Right atrium auricular region (tissue), 2 donors: Measurements from ENCODE around the gene FGF9. TPM values are rescaled to one million over a fixed set of nuclear protein-coding genes. Genes with fewer than 3 reads are reported as not detected.
A peak's percentile ranks its signal among the peaks of the same experiment; 100 is the strongest.

ENCODE experiments used
- DNase-seq: peaks from one replicate; pipeline ENCODE4 v3.0.0-alpha.2; 2019; ENCODE audit warnings: low spot score
- H3K27ac ChIP-seq, 2 donors: fragments of 200-600 bp; sonication (generic); 1 replicate in 1 of 2; 2 replicates in 1 of 2; pipeline ENCODE4 v1.5.1; 2016 to 2019
- H3K27me3 ChIP-seq, 2 donors: fragments of 200-600 bp; sonication (generic); one replicate each; pipeline versions ENCODE4 v1.5.1 to v1.6.0; 2017 to 2019
- H3K36me3 ChIP-seq: fragments of 200-600 bp; sonication (generic); one replicate; pipeline ENCODE4 v1.5.1; 2016
- H3K4me1 ChIP-seq, 2 donors: fragments of 200-600 bp; sonication (generic); one replicate each; pipeline versions ENCODE4 v1.5.1 to v1.6.0; 2017 to 2019
- H3K4me3 ChIP-seq, 2 donors: fragments of 200-600 bp; sonication (generic); 1 replicate in 1 of 2; 2 replicates in 1 of 2; pipeline ENCODE4 v1.5.1; 2017 to 2019; ENCODE audit warnings: mild to moderate bottlenecking in 1 of 2, moderate library complexity in 1 of 2
- H3K9me3 ChIP-seq, 2 donors: fragments of 200-600 bp; sonication (generic); one replicate each; pipeline ENCODE4 v1.5.1; 2019
- total RNA-seq, 2 donors: library from RNA; depleted of rRNA; stranded (reverse); fragments of >200 nt; gene quantifications; one replicate each; pipeline ENCODE4 v1.1.0, GENCODE V29; 2016
- TF ChIP-seq, protein P1 (sequence below), 2 donors: fragments of 200-600 bp; sonication (generic); IDR thresholded peaks; one replicate each; pipeline ENCODE4 v1.5.1; 2019; ENCODE audit warnings: antibody characterized with exemption in 2 of 2

FGF9 gene
- total RNA-seq, 2 donors from 2014 or later, result 3.2 to 5.9 TPM

DNA sequence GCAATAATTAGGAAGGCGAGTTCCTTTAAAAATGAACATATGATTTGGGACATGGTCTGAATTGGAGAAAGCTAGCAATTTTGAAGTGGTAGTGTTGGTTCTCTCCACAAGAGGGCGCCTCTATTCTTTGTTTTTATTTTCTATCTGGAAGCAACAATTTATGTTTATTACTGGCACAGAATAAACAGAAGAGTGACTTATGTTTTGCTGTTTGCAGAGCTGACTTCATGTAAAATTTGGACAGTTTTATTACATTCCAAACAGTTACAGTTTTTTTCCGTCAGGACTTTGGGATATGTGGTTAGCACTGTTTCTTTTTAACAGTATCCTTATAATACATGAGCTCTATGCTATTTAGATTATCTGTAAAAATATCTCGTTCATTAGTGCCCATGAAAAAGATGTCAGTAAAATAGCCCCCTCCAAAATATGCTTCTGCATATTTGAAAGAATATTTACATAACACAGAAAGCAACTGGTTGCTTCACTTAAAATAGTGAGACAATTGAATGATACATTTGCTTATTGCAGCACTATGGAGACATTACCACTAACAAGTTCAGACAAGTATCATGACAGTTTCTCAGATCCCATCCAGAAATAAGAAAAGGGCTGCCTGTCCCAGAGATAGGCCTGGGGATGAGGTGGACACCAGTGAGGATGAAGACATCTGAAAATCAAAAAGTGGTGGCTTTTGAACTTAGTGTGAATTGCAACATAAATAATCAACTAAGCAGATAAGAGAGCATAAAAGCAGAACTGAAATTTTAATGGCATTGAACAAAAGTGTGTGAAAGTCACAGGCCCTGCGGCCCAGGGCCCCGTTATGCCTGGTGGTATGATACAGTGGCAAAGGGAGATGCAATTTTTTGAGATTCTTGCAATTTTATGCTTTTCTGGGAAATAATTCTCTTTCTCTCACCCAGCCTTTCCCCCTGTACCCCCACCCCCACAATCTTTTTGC is 32.3 kb upstream of the FGF9 start:
- Histone ChIP-seq H3K4me1 (no peaks in the 10 kb centered on the region), H3K36me3 (no peaks in the 10 kb centered on the region), H3K4me3 (no peak overlapping the region), H3K27me3 (no peaks in the 10 kb centered on the region), H3K27ac (no peak overlapping the region), H3K9me3 (no peaks in the 10 kb centered on the region)
- TF ChIP-seq, protein P1, sequence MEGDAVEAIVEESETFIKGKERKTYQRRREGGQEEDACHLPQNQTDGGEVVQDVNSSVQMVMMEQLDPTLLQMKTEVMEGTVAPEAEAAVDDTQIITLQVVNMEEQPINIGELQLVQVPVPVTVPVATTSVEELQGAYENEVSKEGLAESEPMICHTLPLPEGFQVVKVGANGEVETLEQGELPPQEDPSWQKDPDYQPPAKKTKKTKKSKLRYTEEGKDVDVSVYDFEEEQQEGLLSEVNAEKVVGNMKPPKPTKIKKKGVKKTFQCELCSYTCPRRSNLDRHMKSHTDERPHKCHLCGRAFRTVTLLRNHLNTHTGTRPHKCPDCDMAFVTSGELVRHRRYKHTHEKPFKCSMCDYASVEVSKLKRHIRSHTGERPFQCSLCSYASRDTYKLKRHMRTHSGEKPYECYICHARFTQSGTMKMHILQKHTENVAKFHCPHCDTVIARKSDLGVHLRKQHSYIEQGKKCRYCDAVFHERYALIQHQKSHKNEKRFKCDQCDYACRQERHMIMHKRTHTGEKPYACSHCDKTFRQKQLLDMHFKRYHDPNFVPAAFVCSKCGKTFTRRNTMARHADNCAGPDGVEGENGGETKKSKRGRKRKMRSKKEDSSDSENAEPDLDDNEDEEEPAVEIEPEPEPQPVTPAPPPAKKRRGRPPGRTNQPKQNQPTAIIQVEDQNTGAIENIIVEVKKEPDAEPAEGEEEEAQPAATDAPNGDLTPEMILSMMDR (IDR thresholded peaks at IDR 0.05), result peak; percentile 65 to 83
- no peak for DNase-seq

DNA sequence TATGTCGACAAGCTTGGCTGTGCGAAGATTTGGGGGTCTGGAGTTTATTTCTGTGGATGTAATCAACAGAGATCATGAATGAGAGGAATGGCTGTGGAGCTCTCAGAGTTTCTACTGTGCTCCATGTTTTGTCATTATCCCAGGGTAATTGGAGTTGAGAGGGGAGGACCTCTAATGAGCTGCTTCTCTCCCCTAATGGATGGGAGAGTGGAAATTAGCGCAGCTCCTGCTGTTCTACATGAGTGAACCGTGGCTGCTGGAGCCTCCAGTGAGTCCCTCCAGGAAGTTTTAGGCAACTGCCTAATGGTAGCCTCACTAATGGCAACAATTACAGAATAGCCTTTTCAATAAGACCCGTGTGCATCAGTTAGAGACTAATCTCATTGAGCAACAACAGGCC is 31.3 kb upstream of the FGF9 start:
- H3K9me3 ChIP-seq, result no peaks in the 10 kb centered on the region
- no peaks in the 10 kb centered on the region for H3K27me3 ChIP-seq
- no peaks in the 10 kb centered on the region for H3K4me1 ChIP-seq
- DNase-seq, result no peak
- TF ChIP-seq, protein P1 (IDR thresholded peaks at IDR 0.05), result no peak
- H3K27ac ChIP-seq, result no peak overlapping the region
- H3K4me3 ChIP-seq, result no peak overlapping the region
- H3K36me3 ChIP-seq, result no peaks in the 10 kb centered on the region

- TF ChIP-seq, protein P1 (IDR thresholded peaks at IDR 0.05), result no peak
- no peaks in the 10 kb centered on the region for H3K36me3 ChIP-seq
- no peak for DNase-seq
- H3K27ac ChIP-seq, result no peak overlapping the region
- H3K27me3 ChIP-seq, result no peaks in the 10 kb centered on the region
- no peak overlapping the region for H3K4me3 ChIP-seq
- no peaks in the 10 kb centered on the region for H3K9me3 ChIP-seq
- no peaks in the 10 kb centered on the region for H3K4me1 ChIP-seq
Measured at GRCh38 chr13:21641629-21642028, 29.2 kb upstream of the FGF9 start.

DNA sequence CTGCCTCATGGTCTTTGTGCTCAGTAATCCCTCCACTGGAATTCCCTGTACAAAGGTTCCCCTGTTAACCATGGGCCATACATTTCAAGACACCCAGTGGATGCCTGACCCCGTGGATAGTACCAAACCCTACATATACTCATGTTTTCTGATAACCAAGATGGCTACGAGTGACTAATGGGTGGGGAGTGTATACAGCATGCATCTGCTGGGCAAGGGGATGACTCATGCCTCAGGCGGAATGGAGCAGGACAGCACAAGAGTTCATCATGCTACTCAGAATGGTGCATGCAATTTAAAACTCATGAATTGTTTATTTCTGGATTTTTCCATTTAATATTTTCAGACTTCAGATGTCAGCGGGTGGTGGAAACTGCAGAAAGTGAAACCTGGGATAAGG is 13.3 kb upstream of the FGF9 start:
- no peak for DNase-seq
- TF ChIP-seq, protein P1 (IDR thresholded peaks at IDR 0.05), result no peak
- no peaks in the 10 kb centered on the region for H3K4me1 ChIP-seq

DNA sequence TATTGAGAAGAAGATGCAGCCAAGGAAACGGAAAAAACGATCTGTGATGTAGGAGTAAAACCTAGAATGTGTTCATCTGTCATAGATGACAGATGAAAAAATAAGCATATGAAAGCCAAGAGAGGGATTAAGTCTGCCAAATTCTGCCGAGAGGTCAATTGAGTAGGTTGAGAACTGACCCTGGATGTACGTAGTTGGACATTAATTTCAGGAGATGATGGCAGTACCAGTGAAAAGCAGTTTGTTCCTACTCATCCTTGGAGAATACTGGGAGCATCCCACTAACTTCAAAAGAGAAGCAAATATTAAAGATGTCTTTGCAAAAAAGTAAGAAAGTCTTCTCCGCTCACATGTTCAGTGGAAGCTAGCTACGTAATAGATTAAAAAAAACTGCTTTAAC is 11.8 kb upstream of the FGF9 start:
- Histone ChIP-seq H3K4me1 (no peaks in the 10 kb centered on the region), H3K27me3 (no peaks in the 10 kb centered on the region), H3K36me3 (no peaks in the 10 kb centered on the region), H3K27ac (no peak overlapping the region), H3K9me3 (peaks cover 0 to 5% of the 10 kb centered on the region in 2 donors), H3K4me3 (no peak overlapping the region)
- DNase-seq, result no peak
- TF ChIP-seq, protein P1 (IDR thresholded peaks at IDR 0.05), result no peak

More for the DNA sequence above, 13.3 kb upstream of the FGF9 start:
- no peak overlapping the region for H3K4me3 ChIP-seq
- no peaks in the 10 kb centered on the region for H3K36me3 ChIP-seq
- no peak overlapping the region for H3K27ac ChIP-seq
- H3K9me3 ChIP-seq, result peaks cover 0 to 5% of the 10 kb centered on the region in 2 donors
- H3K27me3 ChIP-seq, result no peaks in the 10 kb centered on the region
